Hepatocyte (in vitro differentiated cells): Measurements from ENCODE around the gene BMP4. TPM values are rescaled to one million over a fixed set of nuclear protein-coding genes. Genes with fewer than 3 reads are reported as not detected.

Experiments used
- DNase-seq: peaks from one replicate; pipeline ENCODE4 v3.0.0-alpha.2; 2016; ENCODE audit warnings: low spot score
- H2AFZ ChIP-seq: fragments of 200-600 bp; sonication (generic); 2 replicates; pipeline ENCODE4 v1.6.0; 2016; ENCODE audit warnings: antibody characterized with exemption, mild to moderate bottlenecking
- H3K27ac ChIP-seq: fragments of 200-600 bp; sonication (generic); 2 replicates; pipeline ENCODE4 v1.5.1; 2016; ENCODE audit warnings: mild to moderate bottlenecking
- H3K27me3 ChIP-seq: fragments of 200-600 bp; sonication (generic); 2 replicates; pipeline ENCODE4 v1.6.1; 2016
- H3K36me3 ChIP-seq: fragments of 200-600 bp; sonication (generic); replicated peaks from 2 replicates; pipeline ENCODE4 v1.5.1; 2016; ENCODE audit warnings: low read depth; ENCODE audit not compliant: insufficient read depth
- H3K4me1 ChIP-seq: fragments of 200-600 bp; sonication (generic); 2 replicates; pipeline ENCODE4 v1.5.1; 2016; ENCODE audit warnings: mild to moderate bottlenecking, moderate library complexity; ENCODE audit not compliant: insufficient read depth
- H3K4me2 ChIP-seq: fragments of 200-600 bp; sonication (generic); 2 replicates; pipeline ENCODE4 v1.6.0; 2016
- H3K4me3 ChIP-seq: fragments of 200-600 bp; sonication (generic); 2 replicates; pipeline ENCODE4 v1.5.1; 2016; ENCODE audit warnings: mild to moderate bottlenecking
- H3K79me2 ChIP-seq: fragments of 200-600 bp; sonication (generic); 2 replicates; pipeline ENCODE4 v1.6.0; 2017; ENCODE audit warnings: mild to moderate bottlenecking
- H3K9me2 ChIP-seq: fragments of 200-600 bp; sonication (generic); replicated peaks from 2 replicates; pipeline ENCODE4 v1.6.0; 2017; ENCODE audit warnings: mild to moderate bottlenecking; ENCODE audit not compliant: insufficient read depth
- H3K9me3 ChIP-seq: fragments of 200-600 bp; sonication (generic); 2 replicates; pipeline ENCODE4 v1.5.1; 2016; ENCODE audit warnings: low read depth, mild to moderate bottlenecking
- H4K20me1 ChIP-seq: fragments of 200-600 bp; sonication (generic); 2 replicates; pipeline ENCODE4 v1.6.0; 2016; ENCODE audit warnings: mild to moderate bottlenecking; ENCODE audit not compliant: insufficient read depth, poor library complexity, severe bottlenecking
- CTCF ChIP-seq: fragments of 200-600 bp; sonication (generic); IDR thresholded peaks from 2 replicates; pipeline ENCODE4 v1.5.1; 2016; ENCODE audit warnings: antibody characterized with exemption, mild to moderate bottlenecking; ENCODE audit not compliant: poor library complexity
- EZH2 ChIP-seq: fragments of 200-600 bp; sonication (generic); IDR thresholded peaks from 2 replicates; pipeline ENCODE4 v1.6.1; 2016; ENCODE audit warnings: antibody characterized with exemption, mild to moderate bottlenecking, borderline replicate concordance
- EZH2phosphoT487 ChIP-seq: fragments of 200-600 bp; sonication (generic); IDR thresholded peaks from one replicate; pipeline ENCODE4 v1.6.1; 2018; ENCODE audit warnings: antibody characterized with exemption, mild to moderate bottlenecking, low read depth, moderate library complexity; ENCODE audit not compliant: unreplicated experiment, severe bottlenecking
- WGBS: methylation state at CpG from one replicate; pipeline ENCODE4 v1.1.6; 2016; ENCODE audit warnings: low lambda C conversion rate; ENCODE audit errors: missing lambda C conversion rate; 5-methylcytosine and 5-hydroxymethylcytosine counted together
- polyA plus RNA-seq: library from polyadenylated mRNA; unstranded; fragments of >200 nt; fragmentation: Nextera tagmentation; extraction: Ambion mirVana; gene quantifications from 2 replicates; pipeline ENCODE4 v1.2.1, GENCODE V29; 2016
- total RNA-seq: library from RNA; depleted of rRNA; stranded (reverse); fragments of >200 nt; gene quantifications from 2 replicates; pipeline ENCODE4 v1.2.3, GENCODE V29; 2014

BMP4 gene
- total and polyA plus RNA-seq, 2 experiments from 2014 or later: 50.6 to 56.0 TPM

DNA sequence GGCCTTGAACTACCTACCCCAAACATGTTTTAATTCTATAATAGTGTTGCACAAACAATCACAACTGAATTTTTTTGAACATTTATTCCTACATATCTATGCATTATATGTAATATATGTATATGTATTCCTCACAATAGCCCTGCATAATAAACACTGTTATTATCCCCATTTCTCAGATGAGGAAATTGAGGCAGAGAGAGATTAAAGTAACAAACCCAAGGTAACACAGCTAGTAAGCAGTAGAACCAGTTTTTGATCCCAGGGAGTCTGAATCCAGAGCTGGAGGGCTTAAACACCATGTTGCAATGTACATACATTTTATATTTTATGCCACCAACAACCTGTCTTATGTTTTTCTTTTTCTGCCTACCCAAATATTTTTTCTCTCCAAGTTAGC is 26.5 kb upstream of the BMP4 start:
- Histone ChIP-seq H3K79me2 (no peaks in the 10 kb centered on the region), H3K9me3 (no peaks in the 10 kb centered on the region), H3K27ac (no peak overlapping the region), H3K4me3 (no peak overlapping the region), H2AFZ (no peak overlapping the region), H4K20me1 (no peaks in the 10 kb centered on the region), H3K27me3 (no peaks in the 10 kb centered on the region), H3K4me1 (peaks cover 4% of the 10 kb centered on the region), H3K36me3 (no peaks in the 10 kb centered on the region), H3K9me2 (no peaks in the 10 kb centered on the region), H3K4me2 (no peak overlapping the region)
- no peak for DNase-seq
- TF ChIP-seq CTCF: no peak
- TF ChIP-seq EZH2: no peak
- no peak for TF ChIP-seq EZH2phosphoT487

GRCh38 chr14:53982546-53982945 is 25.9 kb upstream of the BMP4 start:
- Histone ChIP-seq H3K4me1 (peaks cover 7% of the 10 kb centered on the region), H3K4me2 (no peak overlapping the region), H3K9me3 (no peaks in the 10 kb centered on the region), H3K79me2 (no peaks in the 10 kb centered on the region), H3K36me3 (no peaks in the 10 kb centered on the region), H2AFZ (no peak overlapping the region), H3K9me2 (no peaks in the 10 kb centered on the region), H3K27me3 (no peaks in the 10 kb centered on the region), H4K20me1 (no peaks in the 10 kb centered on the region), H3K27ac (no peak overlapping the region), H3K4me3 (no peak overlapping the region)
- TF ChIP-seq EZH2 (no peak), EZH2phosphoT487 (no peak), CTCF (no peak)
- DNase-seq: no peak
- WGBS: 76% methylated on average over 2 of the region's 2 CpGs

DNA sequence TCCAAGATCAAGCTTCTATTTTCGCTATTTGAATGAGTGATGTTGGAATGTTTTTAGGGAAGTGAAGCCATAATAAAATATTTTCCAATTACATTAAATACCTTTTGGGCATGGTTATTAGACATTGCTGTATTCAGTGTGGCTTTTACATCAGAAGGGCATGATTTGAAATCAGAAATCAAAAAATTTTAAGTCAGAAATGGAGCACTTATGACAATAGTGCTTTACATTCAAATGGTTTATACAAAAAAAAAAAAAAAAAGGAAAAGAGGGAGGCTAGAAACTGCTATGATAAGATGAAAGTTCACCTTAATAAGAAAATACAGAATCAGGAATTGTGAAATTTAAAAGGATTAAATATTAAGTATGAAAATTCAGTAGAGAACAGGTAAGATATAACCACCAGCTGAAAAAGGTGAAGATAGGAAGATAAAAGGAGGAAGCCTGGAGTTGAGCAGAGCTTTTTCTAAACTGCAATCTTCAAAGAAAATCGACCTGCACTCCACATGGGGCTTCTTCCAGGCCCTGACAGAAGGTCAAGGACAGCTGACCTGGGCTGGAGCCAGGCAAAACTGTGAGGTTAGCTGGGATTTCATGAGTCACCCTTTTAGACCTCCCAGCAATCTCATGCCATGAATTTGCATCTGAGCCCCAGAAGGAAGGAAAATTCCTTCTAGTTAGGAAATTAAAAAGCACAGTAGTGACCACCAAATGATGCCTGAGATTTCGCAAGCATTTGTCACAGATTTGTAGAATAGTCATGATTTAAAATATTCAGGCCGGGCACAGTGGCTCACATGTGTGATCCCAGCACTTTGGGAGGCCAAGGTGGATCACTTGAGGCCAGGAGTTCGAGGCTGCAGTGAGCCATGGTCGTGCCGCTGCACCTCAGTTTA is 23.4 kb upstream of the BMP4 start:
- DNase-seq: no peak
- Histone ChIP-seq H3K4me2 (no peak overlapping the region), H3K79me2 (no peaks in the 10 kb centered on the region), H3K9me3 (no peaks in the 10 kb centered on the region), H3K9me2 (no peaks in the 10 kb centered on the region), H2AFZ (no peak overlapping the region), H3K27ac (no peak overlapping the region), H3K36me3 (no peaks in the 10 kb centered on the region), H3K4me3 (no peak overlapping the region), H3K27me3 (no peaks in the 10 kb centered on the region), H3K4me1 (peaks cover 7% of the 10 kb centered on the region), H4K20me1 (no peaks in the 10 kb centered on the region)
- TF ChIP-seq EZH2: no peak
- no peak for TF ChIP-seq CTCF
- TF ChIP-seq EZH2phosphoT487: no peak
- WGBS: 79% methylated on average over 7 of the region's 7 CpGs
